HEK293 (cell line): ENCODE results near the gene TMEM61.

Experiments used
- SP2 ChIP-seq: fragments of 450-650 bp; formaldehyde crosslinking; IDR thresholded peaks from 2 replicates; pipeline ENCODE4 v1.5.1; 2016; ENCODE audit warnings: missing biosample characterization, missing genetic modification characterization
- ZNF146 ChIP-seq: fragments of 450-650 bp; formaldehyde crosslinking; IDR thresholded peaks from 2 replicates; pipeline ENCODE4 v1.5.1; 2016; ENCODE audit warnings: missing biosample characterization, missing genetic modification characterization
- ZNF335 ChIP-seq: fragments of 450-650 bp; formaldehyde crosslinking; conservative IDR thresholded peaks from 2 replicates; pipeline ENCODE4 v1.5.1; 2016; ENCODE audit warnings: missing biosample characterization, missing genetic modification characterization
- ZNF473 ChIP-seq: fragments of 450-650 bp; formaldehyde crosslinking; IDR thresholded peaks from 2 replicates; pipeline ENCODE4 v1.5.1; 2017; ENCODE audit warnings: missing biosample characterization, missing genetic modification characterization
- ZNF501 ChIP-seq: fragments of 450-650 bp; formaldehyde crosslinking; IDR thresholded peaks from 2 replicates; pipeline ENCODE4 v1.5.1; 2016; ENCODE audit warnings: missing biosample characterization, missing genetic modification characterization
- ZNF76 ChIP-seq: fragments of 450-650 bp; formaldehyde crosslinking; IDR thresholded peaks from 2 replicates; pipeline ENCODE4; 2016; ENCODE audit warnings: low read depth, missing biosample characterization, missing genetic modification characterization, borderline replicate concordance
- TF ChIP-seq, protein P1 (sequence below): fragments of 450-650 bp; formaldehyde crosslinking; IDR thresholded peaks from 2 replicates; pipeline ENCODE4 v1.5.1; 2016; ENCODE audit warnings: missing biosample characterization, missing genetic modification characterization
- TF ChIP-seq, protein P2 (sequence below): fragments of 450-650 bp; formaldehyde crosslinking; IDR thresholded peaks from 2 replicates; pipeline ENCODE4 v1.5.1; 2016; ENCODE audit warnings: missing biosample characterization, missing genetic modification characterization
- TF ChIP-seq, protein P3 (sequence below): fragments of 450-650 bp; formaldehyde crosslinking; IDR thresholded peaks from 2 replicates; pipeline ENCODE4 v1.5.1; 2016; ENCODE audit warnings: missing biosample characterization, missing genetic modification characterization

DNA sequence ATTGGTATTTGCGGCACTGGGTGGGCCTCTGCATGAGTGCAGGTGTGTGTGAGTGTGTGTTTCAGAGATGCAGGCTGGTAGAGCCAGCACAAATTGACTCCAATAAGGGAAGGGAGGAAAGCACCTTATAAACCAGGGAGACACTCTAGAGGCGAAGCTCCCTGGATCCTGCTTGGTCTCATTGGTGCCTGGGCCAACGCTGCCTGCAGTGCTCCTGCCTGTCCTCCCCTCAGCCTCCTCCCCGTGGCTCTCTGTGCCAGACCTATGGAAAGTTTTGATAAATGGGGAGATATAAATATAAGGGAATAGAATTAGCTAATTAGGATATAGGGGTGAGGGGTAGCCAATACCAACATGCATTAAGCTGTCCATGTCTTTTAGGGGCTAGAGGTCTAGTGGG, 20.9 kb downstream of the TMEM61 start:
- TF ChIP-seq, protein P1, sequence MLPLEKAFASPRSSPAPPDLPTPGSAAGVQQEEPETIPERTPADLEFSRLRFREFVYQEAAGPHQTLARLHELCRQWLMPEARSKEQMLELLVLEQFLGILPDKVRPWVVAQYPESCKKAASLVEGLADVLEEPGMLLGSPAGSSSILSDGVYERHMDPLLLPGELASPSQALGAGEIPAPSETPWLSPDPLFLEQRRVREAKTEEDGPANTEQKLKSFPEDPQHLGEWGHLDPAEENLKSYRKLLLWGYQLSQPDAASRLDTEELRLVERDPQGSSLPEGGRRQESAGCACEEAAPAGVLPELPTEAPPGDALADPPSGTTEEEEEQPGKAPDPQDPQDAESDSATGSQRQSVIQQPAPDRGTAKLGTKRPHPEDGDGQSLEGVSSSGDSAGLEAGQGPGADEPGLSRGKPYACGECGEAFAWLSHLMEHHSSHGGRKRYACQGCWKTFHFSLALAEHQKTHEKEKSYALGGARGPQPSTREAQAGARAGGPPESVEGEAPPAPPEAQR: no peak
- TF ChIP-seq, protein P2, sequence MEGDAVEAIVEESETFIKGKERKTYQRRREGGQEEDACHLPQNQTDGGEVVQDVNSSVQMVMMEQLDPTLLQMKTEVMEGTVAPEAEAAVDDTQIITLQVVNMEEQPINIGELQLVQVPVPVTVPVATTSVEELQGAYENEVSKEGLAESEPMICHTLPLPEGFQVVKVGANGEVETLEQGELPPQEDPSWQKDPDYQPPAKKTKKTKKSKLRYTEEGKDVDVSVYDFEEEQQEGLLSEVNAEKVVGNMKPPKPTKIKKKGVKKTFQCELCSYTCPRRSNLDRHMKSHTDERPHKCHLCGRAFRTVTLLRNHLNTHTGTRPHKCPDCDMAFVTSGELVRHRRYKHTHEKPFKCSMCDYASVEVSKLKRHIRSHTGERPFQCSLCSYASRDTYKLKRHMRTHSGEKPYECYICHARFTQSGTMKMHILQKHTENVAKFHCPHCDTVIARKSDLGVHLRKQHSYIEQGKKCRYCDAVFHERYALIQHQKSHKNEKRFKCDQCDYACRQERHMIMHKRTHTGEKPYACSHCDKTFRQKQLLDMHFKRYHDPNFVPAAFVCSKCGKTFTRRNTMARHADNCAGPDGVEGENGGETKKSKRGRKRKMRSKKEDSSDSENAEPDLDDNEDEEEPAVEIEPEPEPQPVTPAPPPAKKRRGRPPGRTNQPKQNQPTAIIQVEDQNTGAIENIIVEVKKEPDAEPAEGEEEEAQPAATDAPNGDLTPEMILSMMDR (tag by site-specific recombination): no peak
- TF ChIP-seq SP2 (no peak), ZNF335 (no peak), ZNF473 (tag by site-specific recombination) (no peak), ZNF146 (tag by site-specific recombination) (no peak), ZNF76 (tag by site-specific recombination) (no peak), ZNF501 (tag by site-specific recombination) (no peak)
- TF ChIP-seq, protein P3, sequence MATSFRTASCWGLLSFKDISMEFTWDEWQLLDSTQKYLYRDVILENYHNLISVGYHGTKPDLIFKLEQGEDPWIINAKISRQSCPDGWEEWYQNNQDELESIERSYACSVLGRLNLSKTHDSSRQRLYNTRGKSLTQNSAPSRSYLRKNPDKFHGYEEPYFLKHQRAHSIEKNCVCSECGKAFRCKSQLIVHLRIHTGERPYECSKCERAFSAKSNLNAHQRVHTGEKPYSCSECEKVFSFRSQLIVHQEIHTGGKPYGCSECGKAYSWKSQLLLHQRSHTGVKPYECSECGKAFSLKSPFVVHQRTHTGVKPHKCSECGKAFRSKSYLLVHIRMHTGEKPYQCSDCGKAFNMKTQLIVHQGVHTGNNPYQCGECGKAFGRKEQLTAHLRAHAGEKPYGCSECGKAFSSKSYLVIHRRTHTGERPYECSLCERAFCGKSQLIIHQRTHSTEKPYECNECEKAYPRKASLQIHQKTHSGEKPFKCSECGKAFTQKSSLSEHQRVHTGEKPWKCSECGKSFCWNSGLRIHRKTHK (tag by site-specific recombination): no peak
